H1 (cell line): ENCODE results near the gene SENP1. TPM values are rescaled to one million over a fixed set of nuclear protein-coding genes. Genes with fewer than 3 reads are reported as not detected.

ENCODE experiments used
- CTCF ChIA-PET: fragments of 300-600 bp; sonication (Branson Sonifier 250); formaldehyde crosslinking; loops from one replicate; lab custom pipeline; 2021; ENCODE audit not compliant: partially characterized antibody; lab: Charles Lee
- POLR2A ChIA-PET: fragments of 300-600 bp; sonication (Branson Sonifier 250); formaldehyde crosslinking; loops from one replicate; lab custom pipeline; 2021; ENCODE audit warnings: inconsistent platforms; ENCODE audit not compliant: partially characterized antibody; lab: Charles Lee
- DNase-seq, 2 experiments: peaks; one replicate each; pipeline versions ENCODE4 v3.0.0 to v3.0.0-alpha.2; 2010 to 2022; ENCODE audit warnings: low spot score in 2 of 2, low read depth in 1 of 2, mixed read lengths in 1 of 2
- FAIRE-seq: peaks from 2 replicates; lab custom pipeline; 2011; peaks lifted over from hg19 to GRCh38; lab: Jason Lieb, UNC
- H2AFZ ChIP-seq: 2 replicates; pipeline ENCODE4 v1.8.1; 2012; ENCODE audit warnings: low read length, inconsistent platforms
- H2AK5ac ChIP-seq: 2 replicates; pipeline ENCODE4 v1.6.1; 2013; ENCODE audit warnings: low read depth, low read length
- H2BK120ac ChIP-seq: replicated peaks from 2 replicates; pipeline ENCODE3; 2013; ENCODE audit warnings: low read depth, low read length, inconsistent platforms
- H2BK12ac ChIP-seq: 2 replicates; pipeline ENCODE4 v1.6.1; 2013; ENCODE audit warnings: low read depth, low read length
- H2BK15ac ChIP-seq: 2 replicates; pipeline ENCODE4 v1.6.1; 2013; ENCODE audit warnings: low read length
- H2BK20ac ChIP-seq: 2 replicates; pipeline ENCODE4 v1.6.1; 2013; ENCODE audit warnings: low read length
- H2BK5ac ChIP-seq: 2 replicates; pipeline ENCODE4 v1.6.1; 2013; ENCODE audit warnings: low read depth, low read length
- H3K14ac ChIP-seq: 2 replicates; pipeline ENCODE4 v1.6.1; 2013; ENCODE audit warnings: inconsistent platforms; ENCODE audit not compliant: insufficient read length
- H3K18ac ChIP-seq: 2 replicates; pipeline ENCODE4 v1.6.1; 2013; ENCODE audit warnings: low read length; ENCODE audit errors: extremely low read depth
- H3K23ac ChIP-seq: 2 replicates; pipeline ENCODE4 v1.6.1; 2013; ENCODE audit warnings: inconsistent platforms; ENCODE audit not compliant: insufficient read length
- H3K23me2 ChIP-seq: 2 replicates; pipeline ENCODE4 v1.6.1; 2013; ENCODE audit warnings: low read depth, low read length
- H3K27ac ChIP-seq: 2 replicates; pipeline ENCODE4 v1.6.1; 2011; ENCODE audit warnings: low read depth, low read length, inconsistent platforms
- H3K27me3 ChIP-seq, 4 experiments: replicated peaks in 1 of 4; 1 replicate in 1 of 4; 2 replicates in 3 of 4; pipeline versions ENCODE4 v1.6.1 to v1.8.1; 2011 to 2013; ENCODE audit warnings: low read length in 3 of 4, mild to moderate bottlenecking in 3 of 4, inconsistent platforms in 2 of 4, mixed read lengths in 2 of 4, moderate library complexity in 1 of 4; ENCODE audit not compliant: control insufficient read depth in 3 of 4, insufficient read depth in 3 of 4; ENCODE audit errors: extremely low read depth in 1 of 4
- H3K36me3 ChIP-seq, 4 experiments: 2 replicates each; pipeline versions ENCODE4 v1.6.1 to v1.8.1; 2011 to 2013; ENCODE audit warnings: mild to moderate bottlenecking in 4 of 4, low read length in 3 of 4, moderate library complexity in 2 of 4, control low read depth in 1 of 4, inconsistent platforms in 1 of 4; ENCODE audit not compliant: insufficient read depth in 4 of 4, control insufficient read depth in 2 of 4
- H3K4ac ChIP-seq: replicated peaks from 2 replicates; pipeline ENCODE3; 2013; ENCODE audit warnings: low read length, low read depth, mixed read lengths, inconsistent platforms; ENCODE audit not compliant: insufficient read length
- H3K4me1 ChIP-seq, 4 experiments: replicated peaks in 1 of 4; 1 replicate in 1 of 4; 2 replicates in 3 of 4; pipeline versions ENCODE4 v1.6.1 to v1.8.1; 2011 to 2013; ENCODE audit warnings: low read length in 3 of 4, inconsistent platforms in 2 of 4, mixed read lengths in 1 of 4; ENCODE audit not compliant: insufficient read depth in 4 of 4, control insufficient read depth in 3 of 4
- H3K4me2 ChIP-seq, 2 experiments: 2 replicates each; pipeline versions ENCODE4 v1.6.1 to v1.8.1; 2011 to 2013; ENCODE audit warnings: low read depth in 2 of 2, low read length in 2 of 2, control low read depth in 1 of 2, inconsistent platforms in 1 of 2, mild to moderate bottlenecking in 1 of 2; ENCODE audit not compliant: insufficient read depth in 1 of 2
- H3K4me3 ChIP-seq, 4 experiments: fragments of 200-600, 300-600 bp in 1 of 4; sonication (generic), shearing (Covaris generic), sonication (Bioruptor Twin) in 1 of 4; 2 replicates each; pipeline versions ENCODE4 v1.5.1 to v1.8.1; 2011 to 2016; ENCODE audit warnings: low read length in 4 of 4, low read depth in 3 of 4, control low read depth in 2 of 4, inconsistent platforms in 2 of 4, mild to moderate bottlenecking in 2 of 4, mixed read lengths in 1 of 4, moderate library complexity in 1 of 4; ENCODE audit not compliant: insufficient read depth in 2 of 4; ENCODE audit errors: extremely low read depth in 1 of 4
- H3K56ac ChIP-seq: replicated peaks from 2 replicates; pipeline ENCODE3; 2013; ENCODE audit warnings: low read depth, mild to moderate bottlenecking, mixed read lengths, low read length, inconsistent platforms; ENCODE audit not compliant: insufficient read length
- H3K79me1 ChIP-seq: 2 replicates; pipeline ENCODE4 v1.6.1; 2013; ENCODE audit warnings: low read depth, low read length, control low read depth
- H3K79me2 ChIP-seq, 2 experiments: 2 replicates each; pipeline versions ENCODE4 v1.6.1 to v1.8.1; 2012 to 2013; ENCODE audit warnings: low read length in 2 of 2, mild to moderate bottlenecking in 2 of 2, inconsistent platforms in 1 of 2; ENCODE audit not compliant: insufficient read depth in 2 of 2, control insufficient read depth in 1 of 2
- H3K9ac ChIP-seq, 4 experiments: replicated peaks in 1 of 4; 1 replicate in 1 of 4; 2 replicates in 3 of 4; pipeline versions ENCODE4 v1.6.1 to v1.8.1; 2011 to 2013; ENCODE audit warnings: low read depth in 3 of 4, low read length in 3 of 4, control low read depth in 2 of 4, mild to moderate bottlenecking in 2 of 4, moderate library complexity in 2 of 4, inconsistent platforms in 1 of 4; ENCODE audit errors: extremely low read depth in 1 of 4
- H3K9me3 ChIP-seq, 2 experiments: 2 replicates each; pipeline versions ENCODE4 v1.6.1 to v1.8.1; 2012 to 2013; ENCODE audit warnings: mild to moderate bottlenecking in 2 of 2, moderate library complexity in 2 of 2, control low read depth in 1 of 2, inconsistent platforms in 1 of 2, low read depth in 1 of 2, low read length in 1 of 2, mixed read lengths in 1 of 2; ENCODE audit not compliant: insufficient read depth in 2 of 2
- H4K20me1 ChIP-seq, 2 experiments: replicated peaks in 1 of 2; 2 replicates each; pipeline versions ENCODE3 to v1.8.1; 2011 to 2013; ENCODE audit warnings: inconsistent platforms in 2 of 2, low read length in 2 of 2, mild to moderate bottlenecking in 1 of 2; ENCODE audit not compliant: insufficient read depth in 2 of 2, control insufficient read depth in 1 of 2
- H4K5ac ChIP-seq: 2 replicates; pipeline ENCODE4 v1.6.1; 2013; ENCODE audit warnings: low read length, low read depth, mixed read lengths, inconsistent platforms; ENCODE audit not compliant: insufficient read length
- H4K8ac ChIP-seq: 2 replicates; pipeline ENCODE4 v1.8.0; 2013; ENCODE audit warnings: mild to moderate bottlenecking, moderate library complexity, low read length, inconsistent platforms; ENCODE audit not compliant: insufficient read depth; ENCODE audit errors: extremely low read depth
- H4K91ac ChIP-seq: replicated peaks from 2 replicates; pipeline ENCODE3; 2013; ENCODE audit warnings: low read length, mixed read lengths, inconsistent platforms; ENCODE audit not compliant: insufficient read length
- BRCA1 ChIP-seq: IDR thresholded peaks from 2 replicates; pipeline ENCODE4 v1.6.1; 2012; ENCODE audit warnings: low read depth, low read length, improper control_type of control experiment
- CHD2 ChIP-seq: IDR thresholded peaks from 2 replicates; pipeline ENCODE4 v1.6.1; 2012; ENCODE audit warnings: low read length, improper control_type of control experiment
- JUND ChIP-seq: IDR thresholded peaks from 2 replicates; pipeline ENCODE4 v1.6.1; 2011; ENCODE audit warnings: mild to moderate bottlenecking, improper control_type of control experiment, low read length
- KDM5A ChIP-seq: fragments of 200-600 bp; IDR thresholded peaks from 2 replicates; pipeline ENCODE4 v1.7.1; 2012; ENCODE audit warnings: mild to moderate bottlenecking, low read length, inconsistent platforms, mixed read lengths
- YY1 ChIP-seq: IDR thresholded peaks from 2 replicates; pipeline ENCODE4 v1.6.1; 2011; ENCODE audit warnings: low read depth, mild to moderate bottlenecking, low read length
- WGBS, 2 experiments: shearing (Covaris generic) in 1 of 2; methylation state at CpG; one replicate each; pipeline versions ENCODE4 v1.1.6 to v1.1.7; 2013 to 2015; ENCODE audit warnings: low lambda C conversion rate in 2 of 2, mixed read lengths in 2 of 2, inconsistent platforms in 1 of 2, low coverage in 1 of 2, missing lambda C conversion rate in 1 of 2; ENCODE audit not compliant: insufficient replicate concordance in 2 of 2, insufficient coverage in 1 of 2, insufficient read length in 1 of 2; ENCODE audit errors: extremely low coverage in 1 of 2, missing lambda C conversion rate in 1 of 2; 5-methylcytosine and 5-hydroxymethylcytosine counted together
- polyA plus RNA-seq, 7 experiments: library from polyadenylated mRNA; depleted of rRNA in 3 of 7; stranded (reverse) in 5 of 7; unstranded in 2 of 7; fragments of >200 nt in 5 of 7; fragments of 200-250 nt in 2 of 7; gene quantifications; 1 replicate in 5 of 7; 2 replicates in 1 of 7; 4 replicates in 1 of 7; pipeline versions ENCODE4 v1.2.1 to v1.2.3, GENCODE V29; 2011 to 2013; ENCODE audit warnings: missing spikeins in 2 of 7, mixed read lengths in 2 of 7
- total RNA-seq: library from RNA; stranded (reverse); fragmentation: NEBNext Ultra II Directional; extraction: Animal tissue kit (Norgen Biotek cat#: 25700); gene quantifications from 2 replicates; pipeline ENCODE4 v1.2.1, GENCODE V29; 2021

SENP1 gene
- total and polyA plus RNA-seq, 2 of the 8 experiments (the other 6 are each of a cell fraction or from before 2014, with no cell fraction given), result 14.2 to 31.5 TPM

DNA sequence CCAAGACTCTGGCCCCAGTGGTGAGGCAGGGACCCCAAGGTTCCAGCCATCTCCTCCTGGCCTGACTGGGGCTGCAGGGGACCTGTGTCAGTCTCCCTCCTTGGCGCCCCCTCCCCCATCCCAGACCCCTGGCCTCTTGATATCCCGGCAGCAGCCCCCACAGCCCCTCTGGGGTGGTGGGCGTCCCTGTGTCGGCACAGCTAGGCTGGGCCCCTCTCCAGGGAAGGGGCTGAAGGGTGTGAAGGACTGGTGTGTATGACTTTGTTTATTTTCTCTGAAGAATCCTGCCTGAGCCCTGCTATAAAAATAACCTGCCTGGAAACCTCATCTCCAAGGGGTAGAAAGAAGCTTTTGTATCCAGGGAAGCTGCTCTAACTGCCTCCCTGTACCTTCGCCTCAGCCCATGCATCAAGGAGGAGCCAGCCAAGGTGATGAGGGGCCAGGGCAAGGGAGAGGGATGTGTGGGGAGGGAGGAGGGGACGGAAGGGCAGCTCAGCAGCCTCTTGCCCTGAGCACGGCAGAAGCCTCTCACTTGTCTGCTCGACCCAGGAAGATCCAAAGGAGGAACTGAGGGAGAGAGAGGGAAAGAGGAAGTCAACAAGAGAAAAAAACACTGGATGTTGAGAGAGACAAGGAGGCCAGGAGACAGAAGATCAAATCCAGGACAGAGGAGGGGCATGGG is 76.2 kb downstream of the SENP1 start:
- no peaks in the 10 kb centered on the region for H3K23me2 ChIP-seq
- no peak overlapping the region for H3K4me3 ChIP-seq
- H3K18ac ChIP-seq, result no peak overlapping the region
- H4K8ac ChIP-seq, result no peak overlapping the region
- no peak overlapping the region for H3K56ac ChIP-seq
- WGBS, 2 experiments, result 69% methylated on average over 6 of the region's 8 CpGs; no CpG with 5 or more reads in 1 of the 2 experiments
- POLR2A ChIA-PET, result interaction anchor here (1.3 to 2.2 kb wide), 2 partner anchors 8 to 124 kb away, joined by 4 to 7 read pairs; no protein-coding TSS in a partner anchor
- H3K23ac ChIP-seq, result no peak overlapping the region
- no peak overlapping the region for H2BK15ac ChIP-seq
- H4K20me1 ChIP-seq, result peaks cover 0 to 4% of the 10 kb centered on the region in 2 experiments
- peaks cover 46 to 92% (median 85%) of the 10 kb centered on the region in 4 experiments for H3K27me3 ChIP-seq
- no peak overlapping the region for H4K91ac ChIP-seq
- no peak for DNase-seq
- H3K36me3 ChIP-seq, result no peaks in the 10 kb centered on the region
- H3K4me1 ChIP-seq, result peaks cover 0 to 7% (median 3%) of the 10 kb centered on the region in 4 experiments; a peak in 5 of 7 replicates
- H3K4ac ChIP-seq, result no peak overlapping the region
- no peak for TF ChIP-seq YY1
- TF ChIP-seq CHD2, result no peak
- TF ChIP-seq JUND, result no peak
- TF ChIP-seq BRCA1, result no peak
- TF ChIP-seq KDM5A, result no peak
- TF ChIP-seq, all 59 proteins: peak for 0
- no peak overlapping the region for H3K27ac ChIP-seq
- no peak overlapping the region for H2BK20ac ChIP-seq
- H2AK5ac ChIP-seq, result no peak overlapping the region
- no peaks in the 10 kb centered on the region for H3K79me2 ChIP-seq
- H3K9me3 ChIP-seq, result no peaks in the 10 kb centered on the region
- H2BK120ac ChIP-seq, result no peak overlapping the region
- CTCF ChIA-PET, result interaction anchor here (1.1 to 2.3 kb wide), 9 partner anchors 11 to 228 kb away, joined by 3 to 11 read pairs (median 4); no protein-coding TSS in a partner anchor
- H3K4me2 ChIP-seq, result no peak overlapping the region
- no peak overlapping the region for H4K5ac ChIP-seq
- H3K79me1 ChIP-seq, result no peaks in the 10 kb centered on the region
- H3K9ac ChIP-seq, result no peak overlapping the region
- 0 out of 2 replicates have a peak overlapping the region, but pooled peaks have one; percentile 46 for H2BK12ac ChIP-seq
- H2AFZ ChIP-seq, result no peak overlapping the region
- FAIRE-seq, result no peak
- no peak overlapping the region for H3K14ac ChIP-seq
- H2BK5ac ChIP-seq, result no peak overlapping the region
